Activated T-helper 2 cell treated with anti-CD3 and anti-CD28 coated beads, Interferon-gamma antibody, Interleukin-2, Interleukin-4, amounts not matched to agents 10 μg/mL and 5 μg/mL and 100 μg/mL, durations not matched to agents 14 hours and 24 hours and 36 hours (primary cell): ENCODE results near the gene MCL1. TPM values are rescaled to one million over a fixed set of nuclear protein-coding genes. Genes with fewer than 3 reads are reported as not detected.

ENCODE experiments used
- DNase-seq: peaks from one replicate; pipeline ENCODE4 v3.0.0; 2021; ENCODE audit warnings: low spot score
- H3K27ac Mint-ChIP-seq: one replicate; pipeline ENCODE4 v1.8.0; 2021; ENCODE audit warnings: mixed read lengths
- H3K27me3 Mint-ChIP-seq: one replicate; pipeline ENCODE4 v1.8.0; 2021; ENCODE audit warnings: low read depth, mixed read lengths
- H3K36me3 Mint-ChIP-seq: one replicate; pipeline ENCODE4 v1.8.0; 2021; ENCODE audit warnings: low read depth, mixed read lengths
- H3K4me1 Mint-ChIP-seq: one replicate; pipeline ENCODE4 v1.8.0; 2021; ENCODE audit warnings: low read depth, mixed read lengths
- H3K4me3 Mint-ChIP-seq: one replicate; pipeline ENCODE4 v1.8.0; 2021; ENCODE audit warnings: low read depth, mild to moderate bottlenecking, moderate library complexity, mixed read lengths
- H3K9me3 Mint-ChIP-seq: one replicate; pipeline ENCODE4 v1.8.0; 2021; ENCODE audit warnings: mixed read lengths
- intact Hi-C: fragments of 100-400 bp; cut with micrococcal nuclease; formaldehyde crosslinking; loops from one replicate; pipeline ENCODE4 v1.15.1; 2023
- total RNA-seq: library from RNA; stranded (reverse); gene quantifications from 2 replicates; pipeline ENCODE4 v1.2.3, GENCODE V29; 2022

The MCL1 gene
- total RNA-seq, 1 donor from 2014 or later, result 217 TPM

DNA sequence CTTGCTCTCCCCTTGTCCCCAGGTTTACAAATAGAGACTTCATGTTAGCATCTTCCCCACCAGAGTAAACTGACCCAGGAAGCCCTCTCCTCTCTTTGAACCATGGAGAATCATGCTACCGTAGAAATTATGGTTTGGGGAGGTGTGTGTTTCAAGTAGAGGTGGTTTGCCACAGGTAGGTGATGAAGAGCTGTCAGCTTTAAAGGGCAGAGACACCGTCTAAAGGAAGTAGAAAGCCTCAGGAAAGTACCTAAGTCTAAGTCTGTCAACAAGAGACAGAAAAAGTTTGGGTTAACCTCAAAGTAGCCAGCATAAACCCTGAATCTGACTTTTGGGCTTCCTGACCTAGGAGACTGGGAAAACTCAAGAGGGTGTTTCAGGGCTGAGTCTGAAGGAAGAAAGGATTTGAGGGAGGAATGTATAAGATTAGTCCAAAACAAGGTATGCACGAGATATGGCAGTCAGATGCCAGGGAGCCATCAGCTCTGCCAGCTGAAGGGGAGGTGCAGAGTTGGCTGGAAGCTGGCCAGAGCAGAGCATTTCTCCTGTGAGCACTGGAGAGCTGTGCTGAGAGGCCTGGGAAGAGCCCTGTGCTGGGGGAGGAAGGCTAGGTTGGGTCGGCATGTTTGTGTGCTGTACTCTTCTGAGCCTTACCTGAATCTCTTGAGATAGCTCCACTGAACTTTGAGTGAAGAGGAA lies 15.9 kb downstream of the MCL1 start:
- Mint-ChIP-seq H3K27me3 (no peaks in the 10 kb centered on the region), H3K4me3 (peak overlapping the region; percentile 97), H3K36me3 (peaks cover 7% of the 10 kb centered on the region), H3K4me1 (peaks cover 59% of the 10 kb centered on the region), H3K27ac (peak overlapping the region; percentile 100), H3K9me3 (no peaks in the 10 kb centered on the region)
- peak; percentile 38 for DNase-seq
- intact Hi-C loops, result loop anchor here (1.0 to 10.0 kb wide), 5 partner anchors 201 to 679 kb away; partner anchors contain the start of genes CTSS, MINDY1, PRUNE1 and SETDB1

DNA sequence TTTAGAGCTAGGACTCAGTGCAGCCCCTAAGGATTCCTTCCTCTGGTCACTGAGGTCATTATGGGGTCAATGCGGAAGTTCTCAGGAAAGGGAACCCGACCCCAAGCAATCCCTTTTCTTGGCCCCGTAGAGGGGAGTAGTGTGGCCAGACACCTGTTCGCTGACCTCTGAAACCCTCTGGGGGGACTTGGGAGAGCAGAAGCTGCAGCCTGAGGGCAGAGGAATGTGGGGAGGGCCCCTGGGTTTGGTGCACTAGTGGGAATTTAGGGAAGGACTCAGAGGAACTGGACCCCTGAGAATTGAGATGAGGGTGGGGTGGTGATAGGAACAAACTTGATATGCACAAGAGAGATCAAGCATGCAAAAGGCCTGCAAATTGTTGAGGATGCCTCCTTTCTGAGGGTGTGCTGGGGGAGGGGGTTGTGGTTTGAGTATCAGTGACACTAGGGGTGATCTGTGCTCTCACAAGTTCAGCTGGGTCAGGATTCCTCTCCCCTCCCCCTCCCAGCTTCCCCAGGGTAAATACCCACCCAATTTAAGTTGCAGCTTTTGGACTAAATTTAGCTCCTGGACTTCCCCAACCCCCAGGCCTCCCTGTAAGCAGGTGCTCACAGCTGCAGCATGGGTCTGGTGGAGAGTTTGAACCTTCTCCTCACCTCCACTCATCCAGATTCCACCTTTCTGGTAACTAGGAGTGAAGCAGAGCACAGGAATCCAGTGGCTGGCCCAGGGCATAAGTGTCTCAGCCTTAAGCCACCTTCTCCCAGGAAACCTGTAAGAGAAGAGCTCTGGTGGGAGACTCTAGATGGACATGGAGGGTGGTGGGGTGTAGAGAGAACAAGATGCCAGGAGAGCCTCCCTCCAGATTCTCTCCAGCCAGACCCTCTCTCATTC lies 16.7 kb downstream of the MCL1 start:
- no peaks in the 10 kb centered on the region for H3K27me3 Mint-ChIP-seq
- intact Hi-C loops, result loop anchor here (1.0 to 10.0 kb wide), 6 partner anchors 17 to 678 kb away; partner anchors contain the start of genes CTSS, MCL1, MINDY1 and PRUNE1
- peaks cover 6% of the 10 kb centered on the region for H3K36me3 Mint-ChIP-seq
- peak overlapping the region; percentile 97 for H3K4me3 Mint-ChIP-seq
- no peaks in the 10 kb centered on the region for H3K9me3 Mint-ChIP-seq
- DNase-seq, result peak; percentile 67
- H3K4me1 Mint-ChIP-seq, result peaks cover 51% of the 10 kb centered on the region
- peak overlapping the region; percentile 100 for H3K27ac Mint-ChIP-seq

DNA sequence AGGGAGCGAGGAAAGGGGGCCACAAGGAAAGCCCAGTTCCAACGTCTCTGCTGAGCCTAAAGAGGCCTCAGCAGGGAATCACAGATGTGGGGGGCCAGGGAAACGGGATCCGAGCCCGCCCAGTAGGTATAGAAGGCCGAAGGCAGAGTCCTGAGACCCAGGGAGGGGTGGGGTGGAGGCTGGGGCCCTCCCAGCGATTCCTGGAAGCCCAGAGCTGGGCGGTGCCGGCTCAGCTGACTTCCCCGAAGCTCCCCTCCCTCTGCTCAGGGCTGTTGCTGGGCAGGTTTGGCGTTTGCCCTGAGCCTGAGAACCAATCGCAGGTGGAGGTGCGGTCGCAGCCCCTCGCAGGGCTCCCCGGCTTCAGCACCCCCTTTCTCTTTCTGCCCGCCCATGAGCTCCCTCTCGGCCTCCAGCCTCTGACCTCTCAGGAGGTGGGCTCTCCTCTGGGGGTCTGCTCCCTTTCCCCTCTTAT lies 17.4 kb downstream of the MCL1 start:
- H3K4me1 Mint-ChIP-seq, result peaks cover 44% of the 10 kb centered on the region
- H3K27ac Mint-ChIP-seq, result peak overlapping the region; percentile 100
- DNase-seq, result peak; percentile 86
- H3K9me3 Mint-ChIP-seq, result no peaks in the 10 kb centered on the region
- peak overlapping the region; percentile 97 for H3K4me3 Mint-ChIP-seq
- intact Hi-C loops, result loop anchor here (1.0 to 10.0 kb wide), 9 partner anchors 17 to 677 kb away; partner anchors contain the start of genes CTSS, ENSA, GOLPH3L and MCL1
- no peaks in the 10 kb centered on the region for H3K27me3 Mint-ChIP-seq
- H3K36me3 Mint-ChIP-seq, result peaks cover 3% of the 10 kb centered on the region

DNA sequence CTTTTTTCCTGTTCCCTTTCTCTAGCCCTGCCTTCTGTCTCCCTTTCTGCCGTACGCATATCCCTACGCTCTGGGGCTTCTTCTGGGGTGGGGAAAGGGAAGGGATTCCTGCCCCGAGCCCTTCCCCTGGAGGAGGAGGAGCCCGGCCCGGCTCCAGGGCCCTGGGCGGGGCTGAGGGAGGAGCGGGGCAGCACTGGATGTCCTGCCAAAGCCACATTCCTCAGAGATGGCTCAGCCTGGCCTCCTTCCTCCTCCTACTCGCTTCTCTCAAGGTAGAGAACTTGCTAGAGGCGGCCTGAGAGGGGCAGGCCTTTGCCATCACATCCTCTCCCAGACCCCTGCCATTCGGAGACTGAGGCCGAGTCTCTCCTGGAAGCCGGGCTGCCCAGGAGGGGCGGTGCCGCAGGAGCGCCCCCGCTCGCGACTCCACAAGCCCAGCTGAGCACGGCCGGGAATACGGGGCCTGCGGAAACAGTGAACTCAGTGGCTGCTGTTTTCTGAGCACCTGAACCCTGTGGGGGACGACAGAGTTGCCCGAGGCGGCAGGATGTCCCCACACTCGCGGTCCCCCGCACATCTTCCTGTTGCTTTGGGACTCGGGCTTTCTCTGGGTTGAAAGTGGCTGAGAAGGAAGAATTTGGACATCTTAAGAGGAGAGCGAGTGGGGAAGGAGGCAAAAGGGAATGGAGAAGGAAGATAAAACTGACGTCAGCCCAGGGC lies 18.0 kb downstream of the MCL1 start:
- Mint-ChIP-seq H3K27me3 (no peaks in the 10 kb centered on the region), H3K4me3 (peak overlapping the region; percentile 97), H3K4me1 (peaks cover 43% of the 10 kb centered on the region), H3K27ac (peak overlapping the region; percentile 100), H3K9me3 (no peaks in the 10 kb centered on the region), H3K36me3 (peaks cover 3% of the 10 kb centered on the region)
- DNase-seq, result peak; percentile 64
- intact Hi-C loops, result loop anchor here (1.0 to 10.0 kb wide), 8 partner anchors 50 to 677 kb away; partner anchors contain the start of genes CTSS, ENSA, GOLPH3L and MINDY1

DNA sequence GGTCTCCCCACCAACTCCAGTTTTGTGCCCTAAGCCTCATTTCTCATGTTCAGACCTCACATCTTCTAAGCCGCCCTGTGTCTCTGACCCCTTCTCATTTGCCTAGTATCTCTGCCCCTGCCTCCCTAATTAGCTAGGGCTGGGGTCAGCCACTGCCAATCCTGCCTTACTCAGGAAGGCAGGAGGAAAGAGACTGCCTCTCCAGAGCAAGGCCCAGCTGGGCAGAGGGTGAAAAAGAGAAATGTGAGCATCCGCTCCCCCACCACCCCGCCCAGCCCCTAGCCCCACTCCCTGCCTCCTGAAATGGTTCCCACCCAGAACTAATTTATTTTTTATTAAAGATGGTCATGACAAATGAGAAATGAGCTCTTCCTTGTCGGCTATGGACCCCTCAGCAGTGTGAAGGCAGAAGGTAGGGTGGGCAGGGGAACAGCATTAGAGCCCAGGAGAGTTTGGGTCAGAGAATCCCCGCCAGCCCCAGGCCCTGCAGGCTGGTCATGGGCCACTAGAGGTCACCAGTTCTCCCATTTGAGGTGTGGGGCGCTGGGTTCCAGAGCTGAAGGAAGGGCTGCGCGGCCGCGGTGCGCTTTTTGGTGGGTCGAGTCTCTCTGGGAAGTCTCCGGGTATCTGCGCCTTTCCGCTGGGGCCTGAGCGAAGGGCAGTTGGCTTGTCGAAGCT lies 18.7 kb downstream of the MCL1 start:
- no peaks in the 10 kb centered on the region for H3K9me3 Mint-ChIP-seq
- peaks cover 41% of the 10 kb centered on the region for H3K4me1 Mint-ChIP-seq
- no peaks in the 10 kb centered on the region for H3K27me3 Mint-ChIP-seq
- peak; percentile 78 for DNase-seq
- H3K4me3 Mint-ChIP-seq, result peak overlapping the region; percentile 97
- intact Hi-C loops, result loop anchor here (1.0 to 10.0 kb wide), 10 partner anchors 51 to 676 kb away; partner anchors contain the start of genes CTSS, ENSA, GOLPH3L and MINDY1
- H3K27ac Mint-ChIP-seq, result peak overlapping the region; percentile 100
- H3K36me3 Mint-ChIP-seq, result peaks cover 3% of the 10 kb centered on the region

DNA sequence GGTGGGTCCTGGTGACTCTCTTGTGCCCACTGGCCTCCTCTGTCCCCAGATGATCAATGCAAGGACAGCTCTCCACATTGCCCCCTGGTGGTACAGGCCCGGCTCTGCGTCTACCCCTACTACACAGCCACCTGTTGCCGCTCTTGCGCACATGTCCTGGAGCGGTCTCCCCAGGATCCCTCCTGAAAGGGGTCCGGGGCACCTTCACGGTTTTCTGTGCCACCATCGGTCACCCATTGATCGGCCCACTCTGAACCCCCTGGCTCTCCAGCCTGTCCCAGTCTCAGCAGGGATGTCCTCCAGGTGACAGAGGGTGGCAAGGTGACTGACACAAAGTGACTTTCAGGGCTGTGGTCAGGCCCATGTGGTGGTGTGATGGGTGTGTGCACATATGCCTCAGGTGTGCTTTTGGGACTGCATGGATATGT lies 19.4 kb downstream of the MCL1 start:
- H3K4me3 Mint-ChIP-seq, result peak overlapping the region; percentile 40
- DNase-seq, result peak; percentile 70
- no peaks in the 10 kb centered on the region for H3K27me3 Mint-ChIP-seq
- peak overlapping the region; percentile 25 for H3K27ac Mint-ChIP-seq
- no peaks in the 10 kb centered on the region for H3K9me3 Mint-ChIP-seq
- peaks cover 5% of the 10 kb centered on the region for H3K36me3 Mint-ChIP-seq
- intact Hi-C loops, result loop anchor here (1.0 to 10.0 kb wide), 8 partner anchors 61 to 675 kb away; partner anchors contain the start of genes CTSS, GOLPH3L, MINDY1 and PRUNE1
- peaks cover 39% of the 10 kb centered on the region for H3K4me1 Mint-ChIP-seq

DNA sequence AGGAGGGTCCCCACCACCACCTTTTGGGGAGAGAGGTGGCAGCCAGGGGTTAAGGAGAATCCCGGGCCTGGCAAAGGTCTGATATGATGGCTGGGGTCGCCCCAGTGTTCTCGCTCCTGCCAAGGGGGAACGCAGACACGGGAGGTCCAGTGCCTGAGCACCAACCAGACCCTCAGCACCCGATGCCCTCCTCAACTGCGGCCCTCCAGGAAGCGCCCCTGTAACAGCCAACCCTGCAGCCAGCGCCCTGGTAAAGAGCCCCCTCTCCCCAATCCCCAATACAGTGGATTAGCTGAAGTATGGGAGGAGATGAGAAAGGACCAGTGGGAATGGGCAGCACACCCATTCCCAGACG lies 19.8 kb downstream of the MCL1 start:
- Mint-ChIP-seq H3K9me3 (no peaks in the 10 kb centered on the region), H3K4me3 (no peak overlapping the region), H3K36me3 (peaks cover 3% of the 10 kb centered on the region), H3K27ac (no peak overlapping the region), H3K4me1 (peaks cover 36% of the 10 kb centered on the region), H3K27me3 (no peaks in the 10 kb centered on the region)
- no peak for DNase-seq
- intact Hi-C loops, result loop anchor here (1.0 to 10.0 kb wide), 8 partner anchors 62 to 675 kb away; partner anchors contain the start of genes CTSS, GOLPH3L, MINDY1 and PRUNE1

DNA sequence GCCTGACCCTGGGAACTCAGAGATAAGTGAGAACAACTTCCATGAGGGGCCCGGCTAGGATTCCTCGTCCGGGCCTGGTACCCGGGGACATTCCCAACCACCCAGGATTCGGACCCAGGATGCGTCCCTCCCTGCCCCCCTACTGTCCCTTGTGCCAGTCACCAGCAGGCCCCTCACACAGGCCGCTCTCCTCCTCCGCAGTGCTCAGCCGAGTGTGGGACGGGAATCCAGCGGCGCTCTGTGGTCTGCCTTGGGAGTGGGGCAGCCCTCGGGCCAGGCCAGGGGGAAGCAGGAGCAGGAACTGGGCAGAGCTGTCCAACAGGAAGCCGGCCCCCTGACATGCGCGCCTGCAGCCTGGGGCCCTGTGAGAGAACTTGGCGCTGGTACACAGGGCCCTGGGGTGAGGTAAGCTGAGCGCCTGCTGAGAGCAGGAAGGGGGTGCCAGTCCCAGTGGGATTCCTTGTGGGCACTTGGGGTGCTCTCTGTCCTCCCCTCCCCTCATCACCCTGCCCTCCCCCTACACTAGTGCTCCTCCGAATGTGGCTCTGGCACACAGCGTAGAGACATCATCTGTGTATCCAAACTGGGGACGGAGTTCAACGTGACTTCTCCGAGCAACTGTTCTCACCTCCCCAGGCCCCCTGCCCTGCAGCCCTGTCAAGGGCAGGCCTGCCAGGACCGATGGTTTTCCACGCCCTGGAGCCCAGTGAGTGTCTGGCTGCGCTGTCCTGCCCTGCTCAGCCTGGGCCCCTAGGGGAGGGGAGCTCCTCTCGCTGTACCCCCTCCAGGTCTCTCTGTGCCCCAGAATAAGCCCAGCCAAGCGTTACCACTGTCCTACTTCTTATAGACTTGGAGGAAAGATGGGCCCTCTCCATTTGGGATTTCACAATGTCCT lies 20.4 kb downstream of the MCL1 start:
- peaks cover 33% of the 10 kb centered on the region for H3K4me1 Mint-ChIP-seq
- peaks cover 3% of the 10 kb centered on the region for H3K36me3 Mint-ChIP-seq
- H3K4me3 Mint-ChIP-seq, result no peak overlapping the region
- H3K27ac Mint-ChIP-seq, result no peak overlapping the region
- intact Hi-C loops, result no loop called here
- no peaks in the 10 kb centered on the region for H3K9me3 Mint-ChIP-seq
- DNase-seq, result no peak
- H3K27me3 Mint-ChIP-seq, result no peaks in the 10 kb centered on the region

DNA sequence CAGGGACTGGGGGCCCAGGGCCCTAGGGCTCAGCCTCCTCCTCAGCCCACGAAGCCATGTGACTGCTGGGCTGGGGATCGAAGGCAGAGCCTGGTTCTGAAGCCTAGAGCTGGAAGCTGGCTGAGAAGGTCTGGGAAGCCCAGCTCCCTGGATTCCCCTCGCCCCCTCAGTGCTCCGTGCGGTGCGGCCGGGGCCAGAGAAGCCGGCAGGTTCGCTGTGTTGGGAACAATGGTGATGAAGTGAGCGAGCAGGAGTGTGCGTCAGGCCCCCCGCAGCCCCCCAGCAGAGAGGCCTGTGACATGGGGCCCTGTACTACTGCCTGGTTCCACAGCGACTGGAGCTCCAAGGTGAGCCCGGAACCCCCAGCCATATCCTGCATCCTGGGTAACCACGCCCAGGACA lies 21.1 kb downstream of the MCL1 start:
- H3K9me3 Mint-ChIP-seq, result no peaks in the 10 kb centered on the region
- intact Hi-C loops, result no loop called here

DNA sequence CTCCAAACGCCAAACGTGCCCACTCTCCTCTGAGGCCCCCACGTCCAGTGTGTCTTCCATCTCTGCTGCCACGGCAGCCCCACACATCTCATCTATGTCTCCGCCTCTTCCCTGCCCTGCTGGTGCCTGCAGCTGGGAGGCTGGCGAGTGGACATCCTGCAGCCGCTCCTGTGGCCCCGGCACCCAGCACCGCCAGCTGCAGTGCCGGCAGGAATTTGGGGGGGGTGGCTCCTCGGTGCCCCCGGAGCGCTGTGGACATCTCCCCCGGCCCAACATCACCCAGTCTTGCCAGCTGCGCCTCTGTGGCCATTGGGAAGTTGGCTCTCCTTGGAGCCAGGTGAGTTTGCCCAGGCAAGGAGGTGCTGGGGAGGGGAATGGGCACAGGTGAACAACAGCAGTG lies 21.6 kb downstream of the MCL1 start:
- Mint-ChIP-seq H3K27ac (no peak overlapping the region), H3K36me3 (peaks cover 3% of the 10 kb centered on the region), H3K9me3 (no peaks in the 10 kb centered on the region), H3K4me3 (no peak overlapping the region), H3K27me3 (no peaks in the 10 kb centered on the region), H3K4me1 (peaks cover 21% of the 10 kb centered on the region)
- intact Hi-C loops, result no loop called here
- no peak for DNase-seq

More for the DNA sequence above, 21.1 kb downstream of the MCL1 start:
- Mint-ChIP-seq H3K4me1 (peaks cover 26% of the 10 kb centered on the region), H3K36me3 (peaks cover 3% of the 10 kb centered on the region), H3K27ac (no peak overlapping the region), H3K4me3 (no peak overlapping the region), H3K27me3 (no peaks in the 10 kb centered on the region)
- DNase-seq, result no peak

DNA sequence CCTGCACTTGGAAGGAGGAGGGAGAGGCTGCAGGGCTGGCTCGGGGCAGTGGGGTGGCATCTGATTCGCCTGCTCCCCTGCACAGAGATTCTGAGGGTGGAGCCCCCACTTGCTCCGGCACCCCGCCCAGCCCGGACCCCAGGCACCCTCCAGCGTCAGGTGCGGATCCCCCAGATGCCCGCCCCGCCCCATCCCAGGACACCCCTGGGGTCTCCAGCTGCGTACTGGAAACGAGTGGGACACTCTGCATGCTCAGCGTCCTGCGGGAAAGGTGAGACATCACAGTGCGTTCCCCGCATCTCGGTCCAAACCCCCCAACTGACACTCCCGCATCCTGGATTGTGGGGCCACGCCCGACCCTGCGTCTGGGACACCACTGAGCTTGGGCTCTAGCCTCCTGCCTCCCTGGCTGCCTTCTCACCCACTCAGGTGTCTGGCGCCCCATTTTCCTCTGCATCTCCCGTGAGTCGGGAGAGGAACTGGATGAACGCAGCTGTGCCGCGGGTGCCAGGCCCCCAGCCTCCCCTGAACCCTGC lies 22.3 kb downstream of the MCL1 start:
- H3K4me1 Mint-ChIP-seq, result peaks cover 22% of the 10 kb centered on the region

More for the DNA sequence above, 22.3 kb downstream of the MCL1 start:
- DNase-seq, result no peak
- H3K36me3 Mint-ChIP-seq, result peaks cover 3% of the 10 kb centered on the region
- no peak overlapping the region for H3K27ac Mint-ChIP-seq
- no peaks in the 10 kb centered on the region for H3K27me3 Mint-ChIP-seq
- intact Hi-C loops, result no loop called here
- H3K9me3 Mint-ChIP-seq, result no peaks in the 10 kb centered on the region
- no peak overlapping the region for H3K4me3 Mint-ChIP-seq
